ENCODE results near the gene SLC22A16.
"Not testable (repeated sequence)": the region's sequence is repeated elsewhere in the genome, so short reads cannot be mapped to it uniquely, and the experiment has no call there.

SLC22A16 gene

DNA sequence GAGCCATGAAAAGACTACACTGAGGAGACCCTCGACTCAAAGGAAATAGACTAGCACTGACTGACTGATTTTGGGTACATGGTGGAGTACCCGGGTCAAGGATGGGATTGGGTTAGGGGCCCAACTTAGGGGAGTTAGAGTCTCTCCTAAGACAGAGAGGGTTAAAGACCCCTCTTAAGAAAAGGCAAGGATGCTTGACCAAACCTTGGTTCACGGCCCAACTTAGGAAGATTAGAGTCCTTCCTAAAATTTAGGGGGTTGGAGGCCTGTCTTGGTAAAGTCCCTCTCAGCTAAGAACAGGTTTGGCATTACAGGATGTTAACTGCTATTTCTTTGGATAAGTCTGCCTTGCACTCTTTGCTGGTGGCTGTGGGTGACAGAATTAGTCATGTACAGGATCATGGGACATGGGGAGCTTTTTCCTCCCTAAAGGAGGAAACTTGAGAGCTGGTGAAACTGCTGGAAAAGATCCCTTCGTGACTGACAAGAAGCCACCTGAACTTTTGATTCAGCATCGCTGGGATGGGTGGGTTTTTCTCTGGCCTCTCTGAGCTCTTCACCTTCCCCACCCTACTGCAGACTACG, 12.3 kb upstream of the SLC22A16 start:
- no peak for DNase-seq (ENCODE audit: low spot score)

DNA sequence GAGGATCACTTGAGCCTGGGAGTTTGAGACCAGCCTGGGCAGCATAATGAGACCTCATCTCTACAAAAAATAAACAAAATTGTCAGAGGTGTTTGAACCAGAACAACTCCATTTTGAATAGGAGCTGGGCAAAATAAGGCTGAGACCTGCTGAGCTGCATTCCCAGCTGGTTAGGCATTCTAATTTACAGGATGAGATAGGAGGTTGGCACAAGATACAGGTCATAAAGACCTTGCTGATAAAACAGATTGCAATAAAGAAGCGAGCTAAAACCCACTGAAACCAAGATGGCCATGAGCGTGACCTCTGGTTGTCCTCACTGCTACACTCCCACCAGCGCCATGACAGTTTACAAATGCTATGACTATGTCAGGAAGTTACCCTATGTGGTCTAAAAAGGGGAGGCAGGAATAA, 11.6 kb upstream of the SLC22A16 start:
- not testable (repeated sequence) for DNase-seq (ENCODE audit: low spot score)

- DNase-seq (ENCODE audit: low spot score) = no peak
Measured at GRCh38 chr6:110486756-110487155, 10.3 kb upstream of the SLC22A16 start.

GRCh38 chr6:110485491-110485890, 9.1 kb upstream of the SLC22A16 start:
- no peak for DNase-seq (ENCODE audit: low spot score)

- DNase-seq (ENCODE audit: low spot score) = no peak
Measured at GRCh38 chr6:110484321-110484720, 7.9 kb upstream of the SLC22A16 start.

DNA sequence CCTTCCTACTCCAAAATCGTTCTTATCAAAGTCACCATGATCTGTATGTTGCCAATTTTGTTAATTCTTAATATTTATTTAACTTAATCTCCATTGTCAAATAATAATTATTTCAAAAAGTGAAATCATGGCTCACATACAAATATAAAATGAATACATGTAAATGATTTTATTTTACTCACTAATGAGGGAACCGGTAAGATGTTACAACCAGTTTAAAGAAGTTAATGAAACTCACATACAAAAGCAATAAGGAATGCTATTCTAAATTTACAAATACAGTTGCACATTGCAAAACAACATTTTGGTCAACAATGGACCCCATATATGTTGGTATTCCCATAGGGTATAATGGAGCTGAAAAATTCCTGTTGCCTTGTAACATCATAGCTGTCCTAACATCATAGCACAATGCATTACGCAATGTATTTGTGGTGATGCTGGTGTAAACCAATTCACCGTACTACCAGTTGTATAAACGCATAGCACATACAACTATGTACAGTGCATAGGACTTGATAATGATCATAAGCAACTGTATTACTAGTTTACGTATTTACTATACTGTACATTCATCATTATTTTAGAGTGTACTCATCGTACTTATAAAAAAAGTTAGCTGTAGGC, 6.5 kb upstream of the SLC22A16 start:
- DNase-seq (ENCODE audit: low spot score) = no peak

DNA sequence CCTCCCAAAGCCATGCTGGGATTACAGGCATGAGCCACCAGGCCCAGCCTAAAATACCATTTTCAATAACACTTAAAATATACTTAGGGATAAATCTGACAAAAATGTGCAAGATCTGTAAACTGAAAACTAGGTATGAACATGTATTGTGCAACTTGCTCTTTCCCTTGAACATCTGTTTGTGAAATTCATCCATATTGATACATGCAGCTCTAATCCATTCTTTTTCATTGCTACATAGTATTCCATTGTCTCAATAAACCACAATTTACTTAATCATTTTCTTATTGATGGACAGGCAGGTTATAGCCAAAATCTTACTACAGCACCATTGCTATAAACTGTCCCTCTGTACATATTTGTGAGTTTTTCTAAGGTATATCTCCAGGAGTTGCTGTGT, 4.7 kb upstream of the SLC22A16 start:
- DNase-seq (ENCODE audit: low spot score) = no peak

GRCh38 chr6:110475066-110475653, 1.3 kb downstream of the SLC22A16 start:
- no peak for DNase-seq (ENCODE audit: low spot score)

DNA sequence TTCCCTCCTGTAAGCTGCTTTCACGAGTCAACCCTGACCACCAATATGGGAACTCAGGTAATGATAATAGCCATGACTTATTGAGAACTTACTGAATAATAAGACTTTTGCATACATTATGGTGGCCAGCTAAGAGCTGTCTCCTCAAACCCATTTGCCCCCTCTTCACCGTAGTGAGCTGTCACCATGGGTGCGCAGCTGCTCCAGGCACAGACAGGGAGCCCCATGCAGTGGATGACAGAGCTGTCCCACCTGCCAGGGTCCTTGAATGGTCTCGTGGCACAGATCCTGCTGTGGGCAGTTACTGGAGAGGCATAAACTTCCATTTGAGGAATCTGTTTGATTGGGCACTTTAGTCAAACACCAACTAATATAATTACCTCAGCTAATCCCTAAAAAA, 1.9 kb downstream of the SLC22A16 start:
- DNase-seq (ENCODE audit: low spot score) = no peak

DNA sequence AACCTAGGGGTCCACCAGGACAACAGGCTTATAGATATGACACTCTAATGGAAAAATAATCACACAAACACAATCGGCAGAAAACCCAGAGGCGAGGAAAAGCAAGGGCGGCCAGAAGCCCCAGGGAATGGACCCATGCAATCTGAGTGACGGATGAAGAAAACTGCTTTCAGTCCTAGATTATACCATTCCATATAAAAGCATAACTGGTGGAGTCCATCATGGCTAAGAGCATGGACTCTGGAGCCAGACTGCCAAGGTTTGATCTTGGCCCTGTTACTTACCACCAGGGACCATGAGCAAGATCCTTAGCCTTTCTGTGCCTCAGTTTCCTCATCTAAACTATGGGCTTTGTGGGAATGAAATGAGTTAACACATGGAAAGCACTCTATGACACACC, 3.7 kb downstream of the SLC22A16 start:
- no peak for DNase-seq (ENCODE audit: low spot score)

GRCh38 chr6:110471726-110472365, 4.6 kb downstream of the SLC22A16 start:
- DNase-seq (ENCODE audit: low spot score) = no peak

DNA sequence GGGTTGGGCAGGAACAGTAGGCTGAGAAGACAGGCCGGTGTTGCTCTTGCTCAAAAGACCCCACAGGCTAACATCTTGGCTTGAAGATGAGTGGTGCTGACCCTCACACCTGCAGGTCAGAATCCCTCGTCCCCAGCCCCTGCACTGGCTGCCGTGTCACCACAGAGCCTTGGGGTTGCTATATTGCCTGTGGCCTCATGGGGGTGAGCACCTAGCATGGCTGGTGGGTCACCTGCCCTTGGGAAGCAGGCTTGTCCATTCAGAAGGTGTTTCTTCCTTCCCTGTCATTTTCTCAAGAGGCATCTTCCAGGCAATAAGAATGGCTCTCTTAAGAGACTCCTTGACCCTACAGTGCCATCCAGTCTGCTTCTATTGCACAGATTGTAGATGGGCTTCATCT, 7.7 kb downstream of the SLC22A16 start:
- no peak for DNase-seq (ENCODE audit: low spot score)

DNA sequence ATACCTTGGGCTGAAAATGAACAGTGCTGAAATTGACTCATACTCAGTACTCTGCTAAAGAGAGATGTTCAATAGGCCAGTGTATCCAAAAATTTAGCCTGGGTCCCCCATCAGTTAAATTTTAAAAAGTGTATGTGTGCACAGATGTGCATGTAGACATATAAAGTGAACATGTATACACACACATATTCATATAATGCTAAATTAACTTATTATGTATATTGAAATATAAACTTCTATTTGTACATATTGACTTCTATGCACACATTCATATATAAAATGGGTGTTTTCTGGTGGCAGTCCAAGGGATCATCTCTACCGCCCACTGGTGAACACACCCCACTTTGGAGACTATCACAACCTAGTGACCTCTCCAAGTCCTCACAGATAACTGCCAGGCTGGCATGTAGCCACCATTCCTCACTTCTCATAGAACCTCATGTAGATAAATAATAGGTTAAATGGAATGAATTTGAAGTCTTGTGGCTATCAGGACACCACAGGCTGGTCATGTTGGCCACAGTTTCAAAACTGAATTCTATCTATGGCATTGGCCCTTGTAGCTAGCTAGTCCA, 8.8 kb downstream of the SLC22A16 start:
- no peak for DNase-seq (ENCODE audit: low spot score)

- no peak for DNase-seq (ENCODE audit: low spot score)
Measured at GRCh38 chr6:110462884-110463481, 13.4 kb downstream of the SLC22A16 start.

- no peak for DNase-seq (ENCODE audit: low spot score)
Measured at GRCh38 chr6:110461376-110461775, 15.0 kb downstream of the SLC22A16 start.

GRCh38 chr6:110459137-110459536, 17.3 kb downstream of the SLC22A16 start:
- DNase-seq (ENCODE audit: low spot score) = no peak

GRCh38 chr6:110458476-110458875, 17.9 kb downstream of the SLC22A16 start:
- DNase-seq (ENCODE audit: low spot score) = no peak

DNA sequence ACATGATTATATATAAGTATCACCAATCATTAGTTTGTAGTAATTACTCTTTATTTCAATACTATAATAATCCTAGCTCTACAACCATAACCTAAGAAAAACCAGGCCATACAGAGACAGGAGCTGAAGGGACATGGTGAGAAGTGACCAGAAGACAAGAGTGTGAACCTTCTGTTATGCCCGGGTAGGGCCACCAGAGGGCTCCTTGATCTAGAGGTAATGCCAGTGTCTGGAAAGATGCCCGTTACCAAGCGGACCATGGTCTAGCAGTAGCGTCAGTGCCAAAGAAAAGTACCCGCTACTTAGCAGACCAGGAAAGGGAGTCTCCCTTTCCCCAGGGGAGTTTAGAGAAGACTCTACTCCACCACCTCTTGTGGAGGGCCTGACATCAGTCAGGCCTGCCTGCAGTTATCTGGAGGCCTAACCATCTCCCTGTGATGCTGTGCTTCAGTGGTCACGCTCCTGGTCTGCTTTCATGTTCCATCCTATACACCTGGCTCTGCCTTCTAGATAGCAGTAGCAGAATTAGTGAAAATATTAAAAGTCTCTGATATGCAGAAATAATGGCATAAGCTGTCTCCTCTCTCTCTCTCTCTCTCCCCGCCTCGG, 18.7 kb downstream of the SLC22A16 start:
- peak; percentile 2 for DNase-seq (ENCODE audit: low spot score)

DNA sequence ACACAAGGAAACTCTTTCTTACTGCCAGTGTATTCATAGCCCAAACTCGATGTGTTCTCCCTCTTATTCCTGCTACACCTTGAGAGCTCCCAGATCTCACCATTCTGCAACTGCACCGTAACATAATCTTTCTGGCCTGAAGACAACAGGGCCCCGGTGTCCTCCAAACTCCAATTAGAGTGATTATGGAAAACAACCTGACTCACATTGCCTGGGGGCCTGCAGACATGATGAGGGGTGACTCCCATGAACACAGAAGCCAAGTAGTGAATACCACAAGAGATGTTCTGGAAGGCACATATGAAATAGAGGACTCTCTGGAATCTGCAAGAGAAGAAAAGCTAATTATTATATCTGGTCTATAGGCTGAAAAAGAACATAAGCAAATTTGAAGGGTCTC, 19.7 kb downstream of the SLC22A16 start:
- DNase-seq (ENCODE audit: low spot score) = no peak

GRCh38 chr6:110449541-110449895, 26.9 kb downstream of the SLC22A16 start:
- no peak for DNase-seq (ENCODE audit: low spot score)

- no peak for DNase-seq (ENCODE audit: low spot score)
Measured at GRCh38 chr6:110448846-110449540, 27.4 kb downstream of the SLC22A16 start.

DNA sequence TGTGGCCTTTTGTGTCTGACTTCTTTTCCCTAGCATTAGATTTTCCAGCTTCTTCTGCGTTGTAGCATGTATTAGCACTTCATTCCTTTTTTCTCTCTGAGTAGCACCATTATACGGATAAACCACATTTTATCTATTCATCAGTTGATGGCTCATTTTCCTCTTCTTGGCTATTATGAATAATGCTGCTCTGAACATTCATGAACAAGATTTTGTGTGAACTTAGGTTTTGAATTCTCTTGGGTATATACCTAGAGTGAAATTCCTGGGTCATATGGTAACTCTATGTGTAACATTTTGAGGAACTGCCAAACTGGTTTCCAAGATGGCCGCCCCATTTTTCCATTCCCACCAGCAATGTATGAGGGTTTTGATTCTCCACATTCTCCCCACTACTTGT, 28.7 kb downstream of the SLC22A16 start:
- no peak for DNase-seq (ENCODE audit: low spot score)
